Measurements from ENCODE around the gene DDN.
A peak's percentile ranks its signal among the peaks of the same experiment; 100 is the strongest.

Gene DDN

DNA sequence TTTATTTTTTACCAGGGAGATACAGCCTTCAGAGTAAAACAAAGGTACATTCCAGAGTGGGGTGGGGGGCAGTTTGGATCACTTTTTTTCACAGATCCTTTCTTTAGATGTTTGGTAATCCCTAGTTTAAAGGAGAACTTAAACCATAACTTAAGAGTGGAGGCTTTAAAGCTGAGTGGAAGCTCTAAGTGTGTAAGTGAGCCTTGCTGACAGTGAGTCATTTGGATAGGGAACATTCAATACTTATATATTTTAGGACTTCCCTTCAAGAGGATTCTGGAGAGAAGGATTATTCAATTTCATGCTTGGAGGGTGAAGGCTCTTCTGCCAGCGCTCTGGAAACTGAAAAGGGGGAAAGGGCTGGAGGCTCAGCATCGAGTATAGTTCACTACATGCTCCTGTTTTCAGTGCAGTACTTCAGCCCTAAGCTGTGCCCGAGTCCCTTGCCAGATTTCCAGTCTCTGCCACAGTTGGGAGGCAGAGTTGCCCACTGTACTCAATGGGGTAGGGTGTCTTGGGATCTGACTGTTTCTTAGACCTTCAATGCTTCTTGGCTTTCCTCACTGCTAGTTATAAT, 11.0 kb upstream of the DDN start:
- DNase-seq, result no peak

- no peak for DNase-seq
Measured at GRCh38 chr12:49008943-49009342, 9.8 kb upstream of the DDN start.

DNA sequence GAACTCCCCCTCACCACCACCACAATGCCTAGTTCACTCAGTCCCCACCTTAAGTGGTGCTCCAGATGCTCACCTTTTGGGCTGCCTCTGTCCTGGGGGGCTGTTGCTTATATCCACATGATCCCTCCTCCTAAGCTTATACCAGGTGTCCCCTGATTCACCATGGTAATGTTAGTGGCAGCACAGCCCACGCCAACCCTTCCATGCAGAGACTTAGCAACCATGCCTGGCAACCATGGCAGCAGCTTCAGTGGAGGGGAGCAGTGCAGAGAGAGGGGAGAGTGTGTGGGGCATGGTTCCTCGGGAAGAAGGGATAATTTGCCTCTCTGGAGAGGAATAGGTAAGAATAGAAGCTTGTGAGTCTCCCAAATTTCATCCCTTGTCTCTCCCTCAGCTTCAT, 1.2 kb upstream of the DDN start:
- no peak for DNase-seq

DNA sequence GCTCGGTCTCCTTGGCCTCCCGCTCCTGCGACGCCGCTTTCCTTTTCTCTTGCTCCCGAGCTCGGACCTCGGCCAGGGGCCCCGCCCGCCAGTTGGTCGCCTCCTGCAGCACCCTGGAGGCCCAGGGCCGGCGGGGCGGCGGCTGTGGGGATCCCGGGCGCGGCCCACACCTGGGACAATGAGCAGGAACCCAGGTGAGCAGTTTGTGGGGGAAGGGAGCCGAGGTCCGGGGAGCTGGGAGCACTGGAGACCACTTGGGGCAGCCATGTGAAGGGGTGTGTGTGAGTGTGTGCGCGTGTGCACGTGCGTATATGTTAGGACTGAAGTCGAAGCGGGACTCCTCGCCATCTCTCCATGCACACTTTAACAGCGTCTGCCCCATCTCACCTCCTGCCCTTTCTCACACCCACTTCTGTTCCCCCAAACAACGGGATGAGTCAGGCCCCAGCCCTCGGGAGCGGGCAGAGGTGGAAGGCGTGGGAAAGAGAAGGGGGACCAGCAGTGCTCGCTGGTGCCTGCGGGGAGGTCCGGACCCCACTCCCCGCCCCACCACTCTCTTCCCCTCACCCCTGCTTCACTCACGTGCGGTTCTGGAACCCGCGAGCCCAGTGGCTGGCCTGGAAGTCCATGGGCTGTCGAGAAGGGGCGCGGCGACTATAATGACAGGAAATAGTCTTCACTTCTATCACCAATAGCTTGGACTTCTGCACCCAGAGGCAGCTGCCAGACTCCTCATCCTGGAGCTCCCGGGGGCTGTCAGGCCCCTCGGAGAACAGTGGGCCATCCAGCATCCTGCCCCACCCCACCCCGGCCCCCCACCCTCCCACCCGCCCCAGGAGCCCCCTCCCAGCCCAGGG, 450 bp downstream of the DDN start:
- peak; percentile 30 for DNase-seq

GRCh38 chr12:48997719-48998496, 1.3 kb downstream of the DDN start:
- peak; percentile 40 for DNase-seq

DNA sequence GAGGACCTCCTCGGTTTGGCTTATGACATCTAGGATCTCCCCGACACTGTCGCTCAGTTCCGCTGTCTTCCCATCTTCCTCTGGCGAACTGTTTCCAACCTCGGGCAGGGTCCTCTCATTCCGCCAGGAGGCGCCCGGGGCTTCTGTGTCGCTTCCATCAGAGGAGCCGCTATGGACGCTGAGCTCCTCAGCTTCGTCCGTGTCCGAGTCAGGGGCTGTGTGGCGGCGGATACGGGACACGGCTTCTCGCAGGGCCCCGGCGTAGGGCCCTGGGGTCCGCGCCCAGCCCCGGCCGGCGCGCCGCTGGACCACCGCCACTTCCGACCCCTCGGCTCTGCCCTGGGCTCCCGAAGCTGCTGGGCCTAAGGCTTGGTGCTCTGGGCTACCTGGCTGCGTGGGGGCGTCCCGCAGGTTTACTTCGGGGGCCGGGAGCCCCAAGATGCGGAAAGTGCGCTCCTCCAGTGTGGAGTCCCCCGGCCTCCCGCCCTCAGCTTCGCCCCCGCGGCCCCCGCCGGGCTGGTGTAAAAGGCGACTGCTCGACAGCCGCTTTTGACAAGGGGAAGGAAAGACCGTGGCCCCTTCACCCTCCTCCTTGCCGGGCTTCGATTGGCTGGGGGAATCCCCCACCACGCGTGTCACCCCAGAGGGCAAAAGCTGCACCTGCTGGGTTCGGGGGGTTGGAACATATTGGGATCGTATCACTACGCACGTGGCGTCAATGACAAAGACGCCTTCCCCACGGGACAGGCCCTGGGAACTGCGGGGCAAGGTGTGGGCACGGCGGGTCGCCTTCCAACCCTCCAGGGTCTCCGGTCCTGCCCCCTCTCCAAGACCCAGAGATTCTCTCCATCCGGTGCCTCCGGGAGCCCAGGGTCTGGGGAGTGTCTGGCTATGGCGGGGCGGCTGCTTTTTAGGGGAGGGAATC, 2.1 kb downstream of the DDN start:
- DNase-seq, result peak; percentile 73

- peak; percentile 55 for DNase-seq
Measured at GRCh38 chr12:48995086-48995879, 3.9 kb downstream of the DDN start.

- DNase-seq, result no peak
Measured at GRCh38 chr12:48994224-48995085, 4.7 kb downstream of the DDN start.

- no peak for DNase-seq
Measured at GRCh38 chr12:48993787-48994186, 5.4 kb downstream of the DDN start.

DNA sequence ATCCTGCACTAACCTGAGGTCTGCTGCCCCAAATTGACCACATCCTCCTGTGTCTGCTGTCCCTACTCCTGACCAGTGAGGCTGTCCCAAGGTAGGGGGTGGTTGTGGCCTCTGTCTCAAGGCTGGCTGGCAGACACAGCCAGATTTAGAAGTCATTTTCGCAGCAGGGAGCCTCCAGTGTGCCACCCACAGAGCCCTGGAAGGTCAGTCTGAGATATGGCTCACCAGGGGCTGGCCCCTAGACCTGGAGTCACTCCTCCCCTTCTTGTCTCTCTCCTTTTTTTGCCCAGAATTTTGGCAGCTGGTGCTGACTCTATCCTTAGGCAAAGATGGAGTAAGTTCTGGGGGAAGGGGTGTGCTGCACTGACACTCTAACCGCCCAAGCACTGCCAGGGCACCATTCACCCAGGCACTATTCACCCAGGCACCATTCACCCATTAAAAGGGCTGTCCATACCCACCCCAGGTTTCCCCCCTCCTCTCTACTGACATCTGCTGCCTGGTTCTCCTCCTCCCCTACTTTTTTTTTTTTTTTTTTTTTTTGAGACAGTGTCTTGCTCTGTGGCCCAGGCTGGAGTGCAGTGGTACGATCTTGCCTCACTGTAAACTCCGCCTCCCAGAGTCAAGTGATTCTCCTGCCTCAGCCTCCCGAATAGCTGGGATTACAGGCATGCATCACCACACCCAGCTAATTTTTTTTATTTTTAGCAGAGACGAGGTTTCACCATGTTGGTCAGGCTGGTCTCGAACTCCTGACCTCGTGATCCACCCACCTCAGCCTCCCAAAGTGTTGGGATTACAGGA, 7.7 kb downstream of the DDN start:
- no peak for DNase-seq

GRCh38 chr12:48990552-48990951, 8.6 kb downstream of the DDN start:
- DNase-seq, result no peak

DNA sequence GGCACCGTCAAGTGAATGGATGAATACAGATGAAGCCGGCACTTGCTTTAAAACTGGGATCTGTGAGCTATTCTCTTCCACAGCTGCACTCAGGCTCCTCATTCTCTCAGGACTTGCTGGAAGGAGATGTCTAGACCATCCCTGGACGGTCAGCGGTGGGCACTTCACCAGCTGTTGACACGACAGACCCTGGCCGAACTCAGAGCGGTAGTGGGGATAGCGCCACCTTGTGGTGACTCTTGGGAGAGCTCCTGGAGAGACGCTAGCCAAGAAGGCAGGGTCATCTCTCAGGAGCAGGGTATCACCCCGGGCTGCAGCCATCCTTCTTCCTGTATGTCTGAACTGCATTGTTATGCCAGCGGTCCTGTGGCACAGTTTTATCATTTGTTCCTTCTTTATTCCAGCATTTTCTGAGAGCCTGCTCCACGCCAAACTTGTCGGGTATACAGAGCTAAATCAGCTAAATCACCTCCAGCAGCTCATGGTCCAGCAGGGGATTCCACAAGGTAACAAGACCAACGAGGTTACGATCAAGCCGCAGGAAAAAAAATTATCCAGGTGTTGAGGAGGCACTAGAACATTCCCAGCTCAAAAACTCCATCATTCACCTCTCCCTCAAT, 11.0 kb downstream of the DDN start:
- peak; percentile 78 for DNase-seq

GRCh38 chr12:48986720-48987291, 12.4 kb downstream of the DDN start:
- no peak for DNase-seq

DNA sequence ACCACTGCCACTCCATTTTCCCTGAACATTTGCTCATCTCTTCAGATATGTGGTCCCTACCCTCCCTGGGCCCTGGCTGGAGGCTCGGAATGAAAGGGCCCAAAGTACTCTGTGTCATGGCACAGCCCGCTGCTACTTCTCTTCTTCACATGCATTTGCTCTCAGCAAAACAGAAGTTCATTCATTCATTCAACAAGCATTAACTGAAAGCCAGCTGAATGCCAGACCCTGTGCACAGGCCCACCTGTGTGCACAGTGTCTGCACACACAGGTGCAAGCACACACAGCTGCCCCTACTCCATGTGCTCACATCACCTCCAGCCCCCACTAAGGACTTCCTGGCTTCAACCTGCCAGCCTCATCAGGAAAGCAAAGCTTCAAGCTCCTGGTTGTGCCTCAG, 13.3 kb downstream of the DDN start:
- no peak for DNase-seq

DNA sequence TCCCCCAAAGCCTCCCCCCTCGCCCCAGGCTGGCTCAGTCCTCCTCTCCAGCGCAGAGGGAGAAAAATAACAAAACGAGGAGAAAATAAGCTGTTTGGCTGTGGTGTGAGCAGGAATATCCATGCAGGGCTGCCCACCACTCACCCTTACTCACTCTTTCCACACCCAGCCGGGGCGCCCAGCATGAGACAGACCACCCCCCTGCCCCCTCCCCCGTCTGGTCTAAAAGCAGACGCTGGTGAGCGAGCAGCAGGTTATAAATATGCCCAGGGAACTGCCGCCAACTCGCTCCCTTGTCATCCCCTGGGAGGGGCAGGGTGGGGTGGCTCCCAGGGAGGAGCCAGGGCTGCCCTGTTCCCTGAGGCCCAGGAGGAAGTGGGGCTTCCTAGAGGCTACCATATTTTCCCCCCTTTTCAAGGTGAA, 13.7 kb downstream of the DDN start:
- DNase-seq, result no peak

- DNase-seq, result no peak
Measured at GRCh38 chr12:48982397-48983080, 16.6 kb downstream of the DDN start.

DNA sequence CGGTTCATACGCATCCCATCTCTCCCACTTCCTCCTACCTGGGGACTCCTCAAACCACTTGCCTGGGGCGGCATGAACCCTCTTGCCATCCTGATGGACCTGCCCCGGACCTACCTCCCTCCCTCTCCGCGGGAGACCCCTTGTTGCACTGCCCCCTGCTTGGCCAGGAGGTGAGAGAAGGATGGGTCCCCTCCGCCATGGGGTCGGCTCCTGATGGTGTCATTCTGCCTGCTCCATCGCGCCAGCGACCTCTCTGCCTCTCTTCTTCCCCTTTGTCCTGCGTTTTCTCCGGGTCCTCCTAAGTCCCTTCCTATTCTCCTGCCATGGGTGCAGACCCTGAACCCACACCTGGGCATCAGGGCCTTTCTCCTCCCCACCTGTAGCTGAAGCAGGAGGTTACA, 17.4 kb downstream of the DDN start:
- no peak for DNase-seq

DNA sequence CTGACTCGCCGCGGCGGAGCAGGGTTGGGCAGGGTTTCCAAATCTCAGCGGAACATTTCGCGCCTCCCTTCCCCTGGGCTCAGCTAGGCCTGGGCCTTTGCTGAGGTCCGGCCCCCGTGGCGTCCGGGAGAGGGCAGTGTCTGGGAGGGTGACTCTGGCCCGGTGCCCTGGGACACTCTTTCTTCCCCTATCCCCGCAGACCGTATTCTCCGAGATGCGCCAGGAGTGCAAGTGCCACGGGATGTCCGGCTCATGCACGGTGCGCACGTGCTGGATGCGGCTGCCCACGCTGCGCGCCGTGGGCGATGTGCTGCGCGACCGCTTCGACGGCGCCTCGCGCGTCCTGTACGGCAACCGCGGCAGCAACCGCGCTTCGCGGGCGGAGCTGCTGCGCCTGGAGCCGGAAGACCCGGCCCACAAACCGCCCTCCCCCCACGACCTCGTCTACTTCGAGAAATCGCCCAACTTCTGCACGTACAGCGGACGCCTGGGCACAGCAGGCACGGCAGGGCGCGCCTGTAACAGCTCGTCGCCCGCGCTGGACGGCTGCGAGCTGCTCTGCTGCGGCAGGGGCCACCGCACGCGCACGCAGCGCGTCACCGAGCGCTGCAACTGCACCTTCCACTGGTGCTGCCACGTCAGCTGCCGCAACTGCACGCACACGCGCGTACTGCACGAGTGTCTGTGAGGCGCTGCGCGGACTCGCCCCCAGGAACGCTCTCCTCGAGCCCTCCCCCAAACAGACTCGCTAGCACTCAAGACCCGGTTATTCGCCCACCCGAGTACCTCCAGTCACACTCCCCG, 18.0 kb downstream of the DDN start:
- DNase-seq, result peak; percentile 55

Data from activated naive CD4-positive, alpha-beta T cell treated with Interleukin-2 at 50 U/mL for 16 hours (primary cell).